Stimulated activated CD8-positive, alpha-beta memory T cell treated with anti-CD3 and anti-CD28 coated beads, Interleukin-15, amount 100 ng/mL, for 1 hour (primary cell): Measurements from ENCODE around the gene SLC2A4.
A peak's percentile ranks its signal among the peaks of the same experiment; 100 is the strongest.

Experiments
- DNase-seq: peaks from one replicate; pipeline ENCODE4 v3.0.0-alpha.2; 2020; ENCODE audit warnings: low read depth

SLC2A4 gene

DNA sequence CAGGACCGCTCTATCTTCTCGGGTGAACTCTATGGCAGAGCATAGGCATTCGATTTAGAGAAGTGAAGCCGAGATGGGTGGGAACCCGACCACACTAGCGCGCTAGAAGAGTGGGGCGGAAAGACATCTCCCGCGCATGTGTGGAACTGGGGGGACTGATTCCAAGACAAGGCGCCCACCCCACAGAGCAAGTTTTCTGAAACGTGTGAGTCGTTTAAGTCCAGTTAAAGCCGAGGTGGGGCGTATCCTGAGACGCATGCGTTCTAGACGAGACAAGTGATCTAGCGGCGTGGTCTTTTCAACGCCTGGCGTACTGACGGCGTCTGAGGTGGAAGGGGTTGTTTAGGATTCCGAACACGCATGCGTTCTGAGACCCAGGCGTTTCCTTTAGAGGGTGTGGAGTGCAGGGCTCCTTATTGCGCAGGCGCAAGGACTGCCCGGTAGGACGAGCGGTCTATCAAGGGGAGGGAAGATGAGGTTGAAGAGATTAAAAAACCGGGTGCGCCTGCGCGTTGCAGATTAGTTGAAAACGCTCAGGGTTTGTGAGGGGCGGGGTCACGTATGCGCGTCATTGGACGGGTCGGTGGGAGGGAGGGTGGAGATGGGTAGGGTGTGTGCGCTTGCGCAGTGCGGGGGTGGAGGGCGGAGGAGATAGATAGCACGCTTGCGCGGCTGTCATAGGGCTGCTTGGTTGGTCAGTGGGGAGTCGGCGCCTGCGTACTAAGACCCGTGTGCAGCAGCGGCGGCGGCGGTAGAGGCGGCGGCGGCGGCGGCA, 25.6 kb downstream of the SLC2A4 start, which contains the start of gene EIF5A:
Gene EIF5A (plus strand): TSS at position 718 of the 775 bp plus-strand sequence. CDS start 2,008 bp downstream, outside the sequence.
- peak; percentile 100 for DNase-seq

DNA sequence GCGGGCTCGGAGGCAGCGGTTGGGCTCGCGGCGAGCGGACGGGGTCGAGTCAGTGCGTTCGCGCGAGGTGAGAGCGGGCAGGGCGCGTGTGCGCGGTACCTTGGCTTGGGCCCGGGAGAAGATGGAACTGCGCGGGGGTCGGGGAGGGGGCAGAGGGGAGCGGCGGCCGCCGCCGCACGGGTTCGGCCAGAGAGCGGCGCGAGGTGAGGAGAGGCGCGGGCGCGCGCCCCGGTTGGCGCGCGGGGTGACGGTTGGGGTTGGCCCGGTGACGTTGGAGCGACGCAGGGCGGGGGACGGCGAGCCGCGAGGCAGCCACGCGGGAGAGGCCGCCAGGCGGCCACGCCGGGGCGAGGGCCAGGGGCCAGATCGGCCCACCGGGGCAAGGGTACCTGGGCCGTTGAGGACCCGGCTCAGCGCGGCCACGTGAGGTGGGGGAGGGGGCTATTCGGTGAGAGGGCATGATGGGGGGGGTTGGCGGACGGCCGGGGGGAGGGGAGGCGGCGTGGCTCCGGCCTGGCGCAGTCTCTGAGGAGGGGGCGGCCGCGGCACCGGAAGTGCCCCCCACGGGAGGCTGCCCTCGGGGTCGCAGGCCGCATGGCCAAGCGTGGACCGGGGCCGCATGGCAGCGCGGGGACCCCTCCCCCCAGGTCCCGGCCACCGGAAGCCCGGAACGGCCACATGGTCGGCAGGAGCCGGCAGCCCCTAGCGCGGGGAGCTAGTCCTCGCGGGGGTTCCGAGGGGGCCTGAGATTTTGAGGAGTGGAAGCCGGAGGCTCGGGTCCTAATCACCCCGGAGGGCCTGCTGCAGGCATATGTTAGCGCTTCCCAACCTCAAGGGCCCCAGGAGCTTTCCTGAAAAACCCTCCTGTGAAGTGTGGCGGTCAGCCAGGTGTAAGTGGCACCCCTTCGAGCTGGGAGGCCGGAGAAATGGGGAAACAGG, 26.4 kb downstream of the SLC2A4 start:
- no peak for DNase-seq

DNA sequence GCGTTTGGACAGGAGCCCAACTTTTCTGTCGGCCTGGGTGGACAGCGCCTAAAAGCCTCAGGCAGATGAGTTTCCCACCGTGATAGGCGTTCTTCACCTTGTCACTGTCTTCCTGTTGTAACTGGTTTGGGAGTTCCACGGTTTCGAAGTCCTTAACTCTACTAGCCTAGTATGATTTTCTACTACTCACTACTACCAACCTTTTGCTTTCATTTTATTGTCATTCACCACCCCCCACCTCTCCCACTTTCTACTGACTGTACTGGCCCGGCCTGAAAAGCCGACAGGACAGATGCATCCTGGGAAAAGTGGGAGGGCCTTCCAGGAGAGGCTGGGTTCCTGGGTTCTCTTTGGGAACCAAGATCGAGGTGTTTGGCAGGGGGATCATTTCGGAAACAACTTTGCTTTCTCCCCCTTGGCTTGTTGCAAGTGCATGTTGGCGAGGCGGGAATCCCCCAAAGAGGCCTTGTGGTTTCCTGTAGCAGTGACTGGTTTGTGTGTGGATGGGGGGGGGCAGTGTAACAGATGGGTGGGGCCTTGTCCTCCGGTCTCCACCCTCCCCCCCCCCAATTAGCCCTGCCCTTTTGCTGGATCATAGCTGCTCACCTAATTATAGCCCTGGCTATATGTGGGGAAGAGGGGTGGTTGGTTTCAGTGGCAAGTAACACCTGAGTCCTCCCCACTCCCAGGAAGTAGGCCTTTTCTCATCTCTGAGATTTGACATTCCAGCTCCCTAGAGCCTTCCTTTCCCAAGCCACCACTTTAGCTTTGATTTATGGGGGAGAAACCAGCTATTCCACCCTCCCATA, 27.3 kb downstream of the SLC2A4 start:
- DNase-seq, result peak; percentile 69

DNA sequence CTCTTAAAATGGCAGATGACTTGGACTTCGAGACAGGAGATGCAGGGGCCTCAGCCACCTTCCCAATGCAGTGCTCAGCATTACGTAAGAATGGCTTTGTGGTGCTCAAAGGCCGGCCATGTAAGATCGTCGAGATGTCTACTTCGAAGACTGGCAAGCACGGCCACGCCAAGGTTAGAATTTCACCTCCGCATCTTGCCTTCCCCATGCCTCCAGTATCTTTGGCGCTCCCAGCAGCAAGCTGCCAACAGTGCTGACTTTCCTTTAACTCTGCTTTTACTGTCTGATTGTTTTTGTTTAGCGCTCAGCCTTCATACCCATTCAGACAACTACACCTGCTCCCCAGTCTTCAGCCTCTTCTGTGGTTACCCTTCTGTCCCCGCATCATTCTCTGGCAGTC, 28.1 kb downstream of the SLC2A4 start:
- DNase-seq, result no peak

DNA sequence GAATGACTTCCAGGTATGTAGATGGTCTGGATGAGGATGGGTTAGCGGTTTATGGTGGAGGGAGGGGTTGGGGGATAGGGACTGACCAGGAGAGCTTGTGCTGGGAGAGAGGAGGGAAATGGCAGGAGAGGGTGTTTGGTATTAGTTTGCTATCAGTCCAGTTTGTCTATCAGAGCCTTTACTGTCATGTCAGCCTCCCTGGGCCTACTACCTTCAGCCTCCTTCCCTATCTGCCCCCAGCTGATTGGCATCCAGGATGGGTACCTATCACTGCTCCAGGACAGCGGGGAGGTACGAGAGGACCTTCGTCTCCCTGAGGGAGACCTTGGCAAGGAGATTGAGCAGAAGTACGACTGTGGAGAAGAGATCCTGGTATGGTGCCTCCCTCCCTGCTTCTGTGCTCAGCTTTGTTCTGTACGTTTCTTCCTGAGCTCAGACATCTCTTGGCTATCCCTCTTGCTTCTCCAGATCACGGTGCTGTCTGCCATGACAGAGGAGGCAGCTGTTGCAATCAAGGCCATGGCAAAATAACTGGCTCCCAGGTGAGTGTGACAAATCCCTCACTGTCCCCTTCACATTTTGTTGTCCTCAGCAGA, 29.7 kb downstream of the SLC2A4 start:
- no peak for DNase-seq

DNA sequence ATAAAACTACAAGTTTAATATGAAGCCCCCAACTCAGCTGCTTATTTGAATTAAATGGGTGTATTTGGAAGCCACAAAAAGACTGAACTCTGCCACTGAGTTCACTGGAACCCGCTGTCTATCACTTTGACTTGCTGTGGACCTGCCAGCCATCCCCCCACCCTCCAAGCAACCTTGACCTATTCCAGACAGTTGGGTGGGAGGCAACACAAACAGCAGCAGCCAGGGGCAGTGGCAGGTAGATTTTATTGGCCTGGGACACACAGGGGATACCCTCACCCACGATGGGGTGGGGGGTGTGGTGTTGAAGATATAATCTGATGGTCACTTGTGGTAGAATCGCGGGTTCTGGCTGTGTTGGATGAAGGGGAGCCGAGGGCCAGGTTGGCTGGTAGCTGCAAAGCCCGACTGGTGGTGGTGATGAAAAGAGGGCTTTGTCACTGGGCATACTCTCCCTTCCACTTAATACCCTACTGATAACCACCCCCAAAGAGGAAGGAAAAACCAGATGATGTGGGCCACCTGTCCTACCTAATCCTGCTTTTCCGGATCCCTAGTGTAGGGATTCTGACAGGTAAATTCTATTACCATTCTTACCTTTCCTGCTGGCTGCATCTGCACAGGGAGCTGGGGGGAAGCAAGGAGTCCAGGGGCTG, 31.0 kb downstream of the SLC2A4 start:
- DNase-seq, result no peak

DNA sequence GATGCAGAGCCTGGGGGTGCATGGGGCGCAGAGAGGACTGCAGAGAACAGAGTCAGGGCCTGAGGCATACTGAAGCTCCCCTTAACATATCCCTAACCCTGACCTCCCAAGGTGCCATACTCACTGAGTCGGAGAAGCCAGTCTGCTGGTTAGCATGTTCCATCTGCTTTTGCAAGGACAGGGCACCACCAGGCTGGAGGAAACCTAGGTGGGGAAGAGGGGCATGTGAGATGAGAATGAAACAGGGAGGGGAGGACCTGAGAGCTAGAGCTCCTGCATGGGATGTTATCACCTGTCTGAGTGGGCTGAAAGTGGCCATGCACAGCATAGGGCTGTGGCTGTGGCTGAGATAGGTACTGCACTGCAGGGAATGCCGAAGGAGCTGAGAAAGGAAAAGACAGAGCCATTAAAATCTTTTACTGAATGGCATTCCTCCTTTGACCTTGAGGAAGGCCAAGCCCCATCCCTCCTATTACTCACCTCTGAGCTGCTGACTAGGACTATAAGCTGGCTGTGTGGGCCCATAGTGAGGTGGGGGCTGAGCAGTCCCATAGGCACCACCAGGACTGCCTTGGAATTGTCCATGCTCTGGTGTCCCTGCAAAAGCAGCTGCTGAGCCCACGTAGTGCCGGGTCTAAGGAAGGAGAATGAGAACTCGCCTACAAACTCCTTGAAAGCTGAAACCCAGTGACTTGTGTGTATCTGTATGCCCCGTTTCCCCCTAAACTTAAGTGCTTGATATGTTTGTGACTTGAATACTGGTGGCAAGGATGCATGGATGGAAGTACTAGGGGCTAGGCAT, 31.8 kb downstream of the SLC2A4 start:
- DNase-seq, result no peak

DNA sequence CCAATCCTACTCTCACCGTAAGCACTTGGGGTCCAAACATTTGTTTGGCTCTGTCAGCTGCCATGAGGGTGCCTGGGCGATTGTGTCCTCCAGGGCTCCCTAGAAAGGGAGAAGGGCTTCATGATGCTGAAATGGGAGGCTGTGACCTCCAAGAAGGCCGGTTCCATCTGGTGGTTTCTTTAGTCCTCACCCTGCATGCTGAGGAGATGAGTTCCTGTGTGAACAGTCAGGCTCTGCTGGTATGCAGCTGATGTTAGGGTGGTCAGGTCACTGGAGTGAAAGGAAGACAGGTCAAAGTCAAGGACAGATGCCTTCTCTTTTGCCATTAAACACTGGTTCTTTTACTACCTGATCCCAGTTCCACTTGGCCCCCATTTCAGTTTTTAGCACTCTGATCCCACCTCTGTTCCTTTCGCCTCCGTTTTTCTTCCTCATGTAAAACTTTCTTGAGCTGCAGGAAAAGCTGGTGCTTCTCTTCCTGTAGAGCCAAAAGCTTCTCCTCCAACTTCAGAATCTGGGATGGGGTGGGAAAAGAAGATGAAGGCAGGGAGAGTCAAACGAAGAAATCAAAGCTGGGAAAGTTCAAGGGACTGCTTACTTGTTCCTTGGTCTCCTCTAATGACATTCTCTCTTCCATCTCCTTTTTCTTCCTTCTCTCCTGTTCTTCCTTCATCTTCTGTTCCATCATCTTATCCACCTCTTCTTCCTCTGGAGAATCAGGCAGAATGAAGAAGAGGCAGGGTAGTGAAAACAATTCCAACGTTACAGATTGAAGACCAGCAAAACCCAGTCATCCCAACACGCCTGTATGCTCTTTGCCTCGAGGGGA, 32.6 kb downstream of the SLC2A4 start:
- no peak for DNase-seq

DNA sequence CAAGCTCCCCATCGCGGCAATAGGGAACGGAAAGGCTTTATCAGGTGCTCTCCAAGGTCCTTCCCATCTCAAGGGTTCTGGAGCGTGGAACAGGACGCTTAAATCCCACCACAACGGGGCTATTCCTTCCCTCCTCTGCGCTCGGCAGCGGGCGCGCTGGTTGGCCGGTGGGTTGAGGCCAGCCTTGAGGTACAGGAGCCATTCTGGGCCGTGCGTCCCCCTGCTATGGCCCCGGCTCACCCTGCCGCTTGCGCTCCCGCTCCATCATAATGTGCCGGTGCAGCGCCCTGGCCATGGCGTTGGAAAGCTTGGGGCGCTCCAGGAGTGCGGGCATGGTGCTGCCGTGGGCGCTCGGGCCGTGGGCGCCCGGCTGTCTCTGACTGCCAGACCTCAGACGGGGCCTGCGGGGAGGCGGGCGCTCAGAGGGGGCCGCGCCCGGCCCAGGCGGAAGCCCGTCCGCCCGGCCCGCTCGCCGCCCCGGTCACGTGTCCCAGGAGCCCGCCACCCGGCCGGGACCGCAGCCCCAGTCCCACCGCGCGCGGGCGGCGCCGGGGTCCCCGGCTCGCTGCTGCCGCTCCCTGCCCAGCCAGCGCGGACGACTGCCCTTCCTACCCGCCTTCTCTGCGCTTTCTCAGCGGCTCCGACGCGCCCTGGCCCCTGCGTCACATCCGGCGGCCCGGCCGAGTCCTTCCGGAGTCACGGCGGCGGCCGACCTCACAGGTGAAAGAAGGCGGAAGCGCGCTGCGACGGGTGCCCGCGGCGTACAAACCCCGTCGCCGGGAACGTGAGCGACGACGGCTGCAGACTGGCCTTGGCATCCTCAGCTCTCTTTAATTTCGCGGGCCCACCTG, 33.4 kb downstream of the SLC2A4 start, which contains the start of gene GPS2:
Gene GPS2 (minus strand): TSS at position 642 of the 851 bp plus-strand sequence. CDS start 308 bp downstream, at position 334.
- peak; percentile 87 for DNase-seq

DNA sequence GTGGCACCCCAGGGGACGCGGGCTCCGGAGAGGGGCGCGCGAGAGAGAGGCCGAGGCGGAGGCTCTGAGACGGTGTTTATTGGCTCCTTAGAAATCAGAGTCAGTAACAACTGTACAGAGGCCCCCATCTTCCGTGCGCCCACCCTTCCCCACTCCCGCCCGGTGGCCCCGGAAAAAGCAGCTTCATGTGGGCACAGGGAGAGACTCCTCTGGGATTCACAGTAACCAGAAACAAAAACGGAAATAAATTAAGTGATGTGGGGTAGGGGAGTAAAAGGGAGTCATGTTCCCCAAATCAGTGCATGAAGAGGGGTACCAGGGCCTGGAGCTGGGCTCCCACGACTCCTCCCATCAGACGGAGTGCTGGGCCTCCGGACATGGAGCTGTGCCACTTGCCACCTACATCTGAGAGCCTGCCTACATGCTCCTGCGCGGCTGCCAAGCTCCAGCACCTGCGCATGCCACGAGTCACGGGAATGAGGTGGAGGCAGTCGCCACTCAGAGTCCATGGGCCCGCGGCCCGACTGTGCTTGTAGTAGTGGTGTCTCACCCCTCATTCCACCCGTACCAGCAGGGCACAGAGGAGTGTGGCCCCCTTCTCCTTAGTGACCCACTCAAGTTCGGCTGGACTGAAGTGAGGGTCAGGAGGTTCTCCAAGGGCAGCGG, 34.2 kb downstream of the SLC2A4 start:
- DNase-seq, result no peak

DNA sequence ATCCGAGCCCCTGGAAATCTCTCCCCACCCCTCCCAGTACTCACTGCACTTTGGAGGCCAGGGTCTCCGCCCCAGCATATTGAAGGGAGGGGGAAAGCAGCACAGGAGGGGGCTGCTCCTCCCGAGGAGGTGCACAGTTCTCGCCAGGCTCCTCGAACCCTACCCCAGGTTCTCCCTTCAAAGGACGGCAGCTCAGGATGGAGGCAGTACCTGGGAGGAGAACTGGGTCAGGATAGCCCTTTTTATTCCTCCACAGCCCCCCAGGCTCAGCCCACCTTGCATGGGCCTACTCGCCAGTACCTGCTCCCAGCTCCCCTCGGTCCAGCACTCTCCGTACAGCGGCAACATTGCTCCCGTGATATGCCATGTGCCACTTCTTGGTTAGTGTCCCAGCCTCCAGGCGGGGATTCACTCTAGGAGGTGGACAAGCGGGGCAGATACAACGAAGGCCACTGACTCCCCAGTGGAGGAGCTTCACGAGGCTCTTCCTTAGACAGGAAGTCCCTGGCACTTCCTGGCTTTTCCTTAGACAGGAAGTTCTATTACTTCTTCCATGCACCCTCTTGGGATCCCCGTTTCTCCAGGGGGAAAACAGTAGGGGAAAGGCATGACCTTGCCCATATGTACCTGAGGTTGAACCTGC, 35.8 kb downstream of the SLC2A4 start:
- no peak for DNase-seq

DNA sequence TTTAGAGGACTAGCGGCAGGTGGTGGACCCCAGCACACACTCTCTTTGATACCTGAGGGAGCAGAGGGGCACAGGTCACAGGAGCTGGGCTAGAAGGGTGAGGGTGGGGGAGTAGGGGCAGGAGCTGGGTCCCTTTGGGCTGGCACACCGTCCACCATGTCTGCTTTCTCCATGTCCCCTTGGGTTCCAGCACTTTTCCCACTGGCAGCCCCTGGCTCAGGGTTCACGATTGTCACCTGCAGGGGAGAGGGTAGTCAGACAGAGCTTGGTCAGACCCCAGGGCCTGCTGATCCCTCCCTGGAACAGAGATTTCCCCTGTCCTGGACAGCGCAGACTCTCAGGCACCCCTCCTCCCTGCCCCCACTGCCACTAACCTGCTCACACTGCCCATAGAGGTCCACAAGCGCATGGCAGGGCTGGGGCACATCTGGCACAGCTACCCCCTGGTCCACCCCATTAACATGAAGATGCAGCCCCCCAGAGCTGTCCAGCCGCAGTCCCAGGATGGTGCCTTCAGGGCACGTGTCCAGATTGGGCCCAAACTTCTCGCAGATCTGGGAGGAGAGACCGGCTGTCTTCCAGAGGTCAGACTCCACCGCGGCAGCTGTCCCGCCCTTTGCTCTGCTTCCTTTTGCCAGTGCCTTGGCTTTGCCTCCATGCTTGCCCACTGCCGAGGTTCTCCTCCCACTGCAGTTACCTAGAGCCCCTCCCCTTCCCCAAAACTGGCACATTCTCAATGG, 36.8 kb downstream of the SLC2A4 start:
- DNase-seq, result no peak

DNA sequence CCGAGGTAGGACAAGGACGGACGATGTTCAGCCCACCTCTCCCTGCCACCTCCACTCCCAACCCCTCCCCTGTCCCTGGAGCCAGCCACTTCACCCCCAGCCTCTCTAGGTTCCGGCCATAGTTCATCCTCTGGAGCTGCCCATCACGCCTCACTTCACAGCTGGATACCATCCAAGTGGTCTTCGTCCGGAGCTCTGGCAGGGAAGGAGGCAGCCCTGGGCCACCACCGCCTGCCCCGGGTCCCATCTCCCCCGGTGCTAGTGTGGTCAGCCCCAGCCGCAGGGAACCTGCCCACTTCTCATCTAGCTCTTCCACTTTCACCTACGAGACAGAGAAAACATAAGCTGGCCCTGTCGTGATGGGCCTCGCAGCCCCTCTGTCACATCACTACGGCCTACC, 39.9 kb downstream of the SLC2A4 start:
- DNase-seq, result no peak

DNA sequence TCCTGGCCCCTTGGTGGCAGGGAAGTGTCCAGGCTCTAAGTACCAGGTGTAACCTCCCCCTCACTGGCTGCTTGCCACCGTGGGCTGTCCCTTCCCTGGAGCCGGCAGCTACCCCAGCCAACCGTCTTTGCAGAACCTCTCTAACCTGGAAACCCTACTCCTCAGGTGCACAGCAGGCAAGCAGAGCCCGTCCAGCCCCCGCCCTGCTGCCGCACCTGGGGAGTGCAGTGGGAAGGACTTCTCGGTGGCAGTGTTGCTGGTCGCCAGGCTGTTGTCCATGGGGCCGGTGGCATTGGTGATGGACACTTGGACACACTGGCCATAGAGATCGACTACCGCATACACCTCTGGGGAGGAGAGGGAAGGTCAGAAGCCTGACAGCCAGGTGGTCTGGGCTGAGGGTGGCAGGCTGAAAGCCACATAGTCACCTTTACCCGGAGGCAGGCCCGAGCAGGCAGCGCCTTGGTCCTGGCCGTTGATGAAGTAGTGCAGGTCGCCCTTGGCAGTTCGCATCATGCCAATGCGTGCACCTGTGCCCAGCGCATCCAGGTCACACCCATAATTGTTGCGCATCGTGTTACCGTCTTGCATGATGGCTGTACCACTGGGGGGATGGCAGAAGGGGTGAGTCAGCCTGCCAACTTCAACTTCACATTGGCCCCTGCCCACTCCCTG, 41.1 kb downstream of the SLC2A4 start:
- no peak for DNase-seq

DNA sequence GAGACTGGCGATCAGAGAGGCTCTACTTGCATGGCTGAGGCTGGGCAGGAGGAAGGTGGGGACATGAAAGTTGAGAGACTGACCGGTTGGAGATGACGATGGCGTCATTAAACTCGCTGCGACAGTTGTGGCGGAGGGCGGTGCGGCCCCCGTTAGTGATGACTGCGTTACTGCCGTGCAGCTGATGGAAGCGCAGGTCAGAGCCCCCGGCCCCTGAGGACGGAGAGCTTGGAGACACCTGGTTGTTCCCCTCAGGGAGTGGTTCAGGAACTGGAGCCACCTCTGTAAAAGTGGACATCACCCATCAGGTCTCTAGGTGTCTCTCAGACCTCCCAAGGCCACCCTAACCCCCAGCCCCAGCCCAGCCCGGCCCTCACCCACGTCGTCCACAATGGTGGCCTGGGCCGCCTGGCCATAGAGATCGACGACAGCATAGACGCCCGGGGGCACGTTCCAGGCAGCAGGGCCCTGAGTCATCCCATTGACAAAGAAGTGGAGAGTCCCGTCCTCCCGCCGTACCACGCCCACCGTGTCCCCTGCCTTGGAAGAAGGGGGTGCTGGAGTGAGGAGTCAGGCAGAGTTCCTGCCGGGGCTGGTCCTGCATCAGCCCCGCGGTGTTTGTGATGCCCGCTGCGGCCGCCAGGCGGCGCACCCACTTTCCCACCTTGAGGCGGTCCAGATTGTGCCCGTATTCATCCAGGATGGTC, 42.4 kb downstream of the SLC2A4 start:
- DNase-seq, result peak; percentile 45
